A204.1 (cell line): ENCODE measurements around the gene SLC27A3.

Source experiments
- FAIRE-seq: peaks from 2 replicates; lab custom pipeline; 2012; peaks lifted over from hg19 to GRCh38; lab: Jason Lieb, UNC

Gene SLC27A3

DNA sequence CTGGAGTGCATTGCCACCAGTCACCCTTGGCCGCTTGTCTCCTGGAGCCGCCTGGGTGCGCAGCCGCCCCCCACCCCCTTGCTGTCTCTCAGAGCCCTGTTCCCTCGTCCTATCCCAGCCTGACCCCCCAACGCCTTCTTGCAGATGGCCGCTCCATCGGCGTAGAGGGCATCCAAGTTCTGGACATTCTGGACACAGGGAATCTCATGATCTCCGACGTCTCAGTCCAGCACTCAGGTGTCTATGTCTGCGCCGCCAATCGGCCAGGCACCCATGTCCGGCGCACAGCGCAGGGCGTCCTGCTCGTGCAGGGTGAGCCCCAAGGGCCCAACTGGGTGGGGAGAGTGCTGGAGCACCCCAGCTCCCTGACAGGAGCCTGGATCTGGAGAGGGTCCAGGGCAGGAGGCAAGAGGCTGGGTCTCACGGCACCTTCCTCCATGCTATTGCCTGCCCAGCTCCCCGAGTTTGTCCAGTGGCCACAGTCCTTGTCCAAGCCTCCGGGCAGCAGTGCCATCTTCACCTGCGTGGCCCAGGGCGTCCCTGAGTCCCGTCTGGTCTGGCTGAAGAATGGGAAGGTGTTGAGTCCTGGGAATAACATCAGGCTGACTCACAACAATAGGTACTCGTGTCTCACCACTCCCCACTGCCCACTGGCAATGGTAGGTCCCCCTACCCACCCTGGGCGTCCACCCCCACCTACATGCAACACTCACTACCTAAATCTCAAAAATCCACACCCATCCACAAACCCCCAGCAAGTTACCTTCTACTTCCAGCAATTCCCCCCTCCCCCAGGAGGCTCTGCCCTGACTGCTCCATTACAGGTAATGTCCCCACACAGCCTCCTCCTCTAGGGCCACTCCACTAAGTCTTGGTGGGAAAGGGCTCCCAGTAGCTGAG, 24.6 kb downstream of the SLC27A3 start:
- FAIRE-seq: no peak

DNA sequence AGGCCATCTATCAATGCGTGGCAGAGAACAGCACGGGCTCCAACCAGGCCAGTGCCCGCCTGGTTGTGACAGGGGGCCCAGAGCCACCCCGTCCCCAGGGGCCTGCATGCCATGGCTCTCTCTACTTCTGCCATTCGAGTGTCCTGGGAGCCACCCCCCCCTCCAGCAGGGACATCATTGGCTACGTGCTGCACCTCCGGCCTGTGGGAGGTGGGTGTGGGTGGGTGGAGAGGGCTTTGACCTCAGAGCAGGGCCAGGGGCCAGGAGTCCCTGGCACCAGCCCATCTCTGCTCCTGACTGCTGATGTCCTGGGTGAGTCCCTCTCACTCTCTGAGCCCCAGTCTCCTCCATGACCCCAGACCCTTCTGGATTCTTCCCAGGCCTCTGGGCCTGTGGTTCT, 25.3 kb downstream of the SLC27A3 start:
- FAIRE-seq: no peak

DNA sequence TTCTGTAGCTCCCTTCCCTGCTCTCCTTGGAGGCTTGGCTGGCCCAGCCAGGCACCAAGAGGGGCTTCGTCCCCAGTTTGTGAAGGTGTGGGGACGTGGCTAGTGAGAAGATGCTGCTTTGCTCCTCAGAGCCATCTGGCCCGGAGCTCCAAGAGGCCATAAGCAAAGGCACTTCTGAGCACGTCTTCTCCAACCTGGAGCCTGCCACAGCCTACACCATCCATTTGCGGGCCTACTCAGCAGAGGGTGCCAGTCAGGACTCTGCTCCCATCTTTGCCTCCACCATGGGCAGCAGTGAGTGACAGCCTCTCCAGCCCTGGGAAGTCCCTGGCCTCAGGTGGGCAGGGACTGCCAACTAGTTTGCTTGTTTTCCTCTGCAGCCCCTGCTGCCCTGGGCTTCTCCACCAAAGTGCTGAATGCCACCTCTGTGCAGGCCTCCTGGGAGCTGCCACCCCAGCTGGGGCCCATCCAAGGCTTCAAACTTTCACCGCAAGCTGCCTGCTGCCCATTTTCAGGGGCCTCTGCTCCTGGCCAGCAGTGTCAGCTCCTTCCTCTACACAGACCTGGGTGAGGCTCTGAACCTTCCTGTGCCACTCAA, 25.9 kb downstream of the SLC27A3 start:
- FAIRE-seq: no peak

DNA sequence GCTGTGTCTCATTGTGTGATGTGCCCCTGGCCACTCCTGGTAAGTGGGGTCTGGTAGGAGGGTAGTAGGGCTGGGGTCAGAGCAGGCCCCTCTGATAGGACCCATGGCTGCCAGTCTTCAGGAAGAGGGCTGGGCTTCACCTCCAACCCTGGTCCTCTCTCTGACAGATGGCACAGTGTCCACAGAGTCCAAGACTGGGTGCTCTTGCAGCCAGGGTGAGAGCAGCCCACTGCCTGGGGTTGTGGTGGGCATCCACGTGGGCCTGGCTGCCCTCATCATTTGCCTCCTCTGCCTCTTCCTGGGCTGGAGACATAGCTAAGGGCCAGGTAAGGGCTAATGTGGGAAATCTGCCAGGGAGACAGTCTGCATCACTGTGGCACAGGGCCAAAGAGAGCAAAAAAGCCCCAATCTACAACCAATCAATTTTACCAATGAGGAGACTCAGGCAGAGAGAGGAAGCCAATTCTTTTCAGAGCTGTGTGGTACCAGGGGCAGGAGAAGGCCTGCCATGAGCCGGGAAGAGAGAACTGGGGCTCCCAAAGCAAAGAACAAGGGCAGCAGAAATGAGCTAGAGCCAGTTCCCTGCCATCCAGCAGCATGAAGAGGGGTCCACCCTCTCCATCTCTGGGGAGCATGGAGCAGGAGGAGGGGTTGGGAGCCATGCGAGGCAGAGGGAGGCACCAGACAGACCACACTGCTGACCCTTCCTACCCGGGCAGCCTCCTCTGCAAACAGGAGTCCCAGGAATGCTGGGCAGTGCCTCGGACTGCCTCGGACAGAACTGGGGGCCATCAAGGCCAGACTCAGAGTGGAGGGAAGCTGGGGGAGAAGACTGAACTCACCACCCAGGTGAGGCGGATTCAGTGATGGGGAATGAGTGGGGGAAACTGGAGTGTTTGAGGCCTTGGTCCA, 26.8 kb downstream of the SLC27A3 start:
- FAIRE-seq: no peak

- FAIRE-seq: no peak
These were observed 28.4 kb downstream of the SLC27A3 start for GRCh38 chr1:153803470-153804056.

DNA sequence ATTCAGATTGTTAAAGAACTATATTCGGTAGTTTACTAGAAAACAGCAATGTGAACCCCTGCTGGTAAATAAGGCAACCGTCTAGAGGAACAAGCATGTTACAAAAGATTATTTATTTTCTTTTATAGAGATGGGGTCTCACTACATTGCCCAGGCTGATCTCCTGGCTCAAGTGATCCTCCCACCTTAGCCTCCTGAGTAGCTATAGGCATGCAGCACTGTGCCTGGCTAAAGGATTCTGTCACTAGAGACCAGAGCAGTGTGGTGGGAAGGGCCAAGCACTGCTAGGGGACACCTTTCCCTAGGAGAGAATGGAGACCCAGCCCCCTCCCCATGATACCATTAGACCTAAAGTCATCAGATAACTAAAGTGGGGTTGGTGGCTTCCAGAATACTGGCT, 28.9 kb downstream of the SLC27A3 start:
- FAIRE-seq: no peak

DNA sequence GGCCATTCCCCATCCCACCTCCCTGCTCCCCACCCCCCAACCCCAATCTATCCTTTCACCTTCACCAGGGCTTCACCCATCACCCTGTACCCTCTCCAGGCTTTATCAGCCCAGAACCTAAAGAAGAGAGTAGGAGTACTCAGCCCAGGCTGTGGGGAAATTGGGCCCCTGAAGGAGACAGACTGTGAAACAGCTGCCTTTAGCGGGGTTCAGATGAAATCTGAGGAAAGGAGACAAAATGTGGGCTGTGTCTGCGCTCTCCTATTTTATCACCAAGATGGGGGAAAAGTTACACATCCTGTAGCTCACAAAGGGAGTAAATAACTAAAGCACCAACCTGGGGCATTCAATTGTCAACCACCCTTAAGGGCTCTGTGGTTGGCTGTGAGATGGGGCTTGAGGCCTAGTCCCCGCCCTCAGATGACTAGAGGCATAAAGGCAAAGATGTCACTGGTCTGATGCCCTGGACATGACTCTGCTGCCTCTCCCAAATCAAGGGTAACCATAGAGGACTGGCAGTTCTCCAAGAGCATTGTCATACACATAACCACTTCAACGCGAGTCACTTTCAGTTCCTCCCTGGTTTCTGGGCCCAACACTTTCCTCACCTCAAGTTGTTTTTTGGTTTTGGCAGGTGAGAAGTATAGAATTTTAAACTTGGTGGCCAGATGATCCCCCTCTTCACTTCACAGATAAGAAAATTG, 30.0 kb downstream of the SLC27A3 start:
- no peak for FAIRE-seq

DNA sequence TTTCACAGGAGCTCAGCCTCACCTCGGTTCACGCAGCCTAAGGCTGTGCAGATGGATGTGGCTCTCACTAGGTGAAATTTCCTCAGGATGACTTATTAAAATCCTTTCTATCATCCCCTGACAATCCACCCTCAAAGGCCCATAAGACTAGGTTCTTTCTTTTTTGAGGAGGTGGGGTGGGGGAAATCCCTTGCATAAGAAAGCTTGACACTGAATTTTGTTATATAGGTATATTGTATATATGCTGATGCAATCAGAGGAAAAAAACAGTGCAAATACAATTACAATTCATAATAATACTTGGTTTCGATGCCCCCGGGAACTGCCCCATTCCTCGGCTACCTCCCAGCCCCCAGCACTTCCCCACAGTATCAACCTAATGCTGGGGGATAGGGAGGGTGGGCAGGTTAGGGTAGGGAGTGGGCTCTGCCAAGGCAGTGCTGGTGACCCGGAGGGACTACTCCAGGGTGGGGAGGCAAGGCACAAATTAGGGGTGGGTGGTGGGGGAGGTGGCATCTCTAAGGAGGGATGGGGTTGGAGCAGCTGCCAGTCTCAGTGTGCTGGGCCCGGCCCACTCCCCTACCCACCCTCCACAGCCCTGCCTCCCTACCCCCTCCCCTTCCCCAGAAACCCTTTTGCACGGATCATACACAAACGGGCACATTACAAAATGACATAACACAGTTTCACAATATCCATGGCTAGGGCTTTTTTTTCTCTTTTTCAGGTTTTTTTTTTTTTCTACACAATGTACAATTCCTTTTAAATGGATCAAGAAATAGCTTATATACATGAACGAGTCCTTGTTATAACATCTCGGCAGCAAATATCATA, 30.9 kb downstream of the SLC27A3 start:
- FAIRE-seq: no peak

DNA sequence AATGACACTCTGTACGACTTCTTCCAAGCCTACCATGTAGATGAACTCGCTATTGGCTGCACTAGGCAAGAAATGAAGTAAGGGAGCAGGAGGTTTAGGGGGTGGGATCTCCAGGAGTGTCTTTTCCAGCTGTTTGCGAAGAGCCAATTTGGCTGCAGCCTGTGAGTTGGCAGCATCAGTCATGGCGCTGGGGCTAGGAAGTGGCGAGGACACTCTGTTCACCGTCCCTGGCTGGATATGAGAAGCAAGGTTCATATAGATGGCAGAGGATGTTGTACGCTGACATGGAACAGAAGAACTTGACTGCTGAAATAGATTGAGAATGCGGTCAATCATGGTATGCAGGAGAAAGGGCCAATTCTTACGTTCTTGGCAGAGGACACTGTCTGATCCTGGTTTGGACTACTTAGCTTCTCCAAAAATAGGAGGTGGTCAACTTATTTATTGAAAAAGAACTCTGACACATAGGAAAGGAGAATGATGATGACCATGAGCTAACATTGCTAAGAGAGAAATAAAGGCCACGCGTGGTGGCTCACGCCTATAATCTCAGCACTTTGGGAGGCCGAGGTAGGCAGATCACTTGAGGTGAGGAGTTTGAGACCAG, 41.2 kb downstream of the SLC27A3 start:
- FAIRE-seq: no peak

DNA sequence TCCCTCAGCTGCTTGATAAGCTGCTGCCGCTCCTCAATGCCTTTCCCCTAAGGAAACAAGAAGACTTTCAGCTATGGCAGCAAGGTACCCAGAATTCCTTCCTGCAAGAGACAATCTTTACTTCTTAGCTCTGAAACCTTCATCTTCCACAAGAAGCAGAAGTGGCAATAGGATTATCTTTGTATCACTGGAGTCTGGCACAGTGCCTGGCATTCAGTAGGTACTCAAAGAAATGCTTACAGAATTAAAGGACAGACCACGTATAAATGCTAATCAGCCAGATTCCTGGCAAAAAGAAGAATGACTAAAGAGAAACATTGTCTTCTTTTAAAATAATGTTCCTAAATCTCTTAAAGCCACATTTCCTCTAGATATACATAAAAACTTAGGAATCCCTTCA, 43.7 kb downstream of the SLC27A3 start:
- no peak for FAIRE-seq

- FAIRE-seq: no peak
These were observed 52.2 kb downstream of the SLC27A3 start for GRCh38 chr1:153827168-153827964.
